HepG2 (cell line): ENCODE measurements around the gene OVCA2. TPM values are rescaled to one million over a fixed set of nuclear protein-coding genes. Genes with fewer than 3 reads are reported as not detected.

ENCODE experiments used
- ASH2L ChIP-seq: fragments of 300-600, 200-600 bp; sonication (generic); IDR thresholded peaks from 2 replicates; pipeline ENCODE4 v1.7.0; 2017; ENCODE audit warnings: low read depth, mild to moderate bottlenecking, moderate library complexity, mixed read lengths, low read length; ENCODE audit not compliant: insufficient read length
- CAMTA2 ChIP-seq: sonication (generic); formaldehyde crosslinking; IDR thresholded peaks from 2 replicates; pipeline ENCODE4 v1.4.0; 2020; ENCODE audit warnings: mild to moderate bottlenecking, missing genetic modification reagents, borderline replicate concordance
- HMG20A ChIP-seq: IDR thresholded peaks from 2 replicates; pipeline ENCODE4 v1.6.1; 2016; ENCODE audit warnings: borderline replicate concordance
- KLF12 ChIP-seq: sonication (generic); formaldehyde crosslinking; IDR thresholded peaks from 2 replicates; pipeline ENCODE4 v1.4.0; 2020; ENCODE audit warnings: missing genetic modification reagents, borderline replicate concordance
- KMT2B ChIP-seq: IDR thresholded peaks from 2 replicates; pipeline ENCODE4 v1.6.1; 2016; ENCODE audit warnings: missing genetic modification reagents, missing compliant biosample characterization
- MEIS2 ChIP-seq: sonication (generic); formaldehyde crosslinking; IDR thresholded peaks from 2 replicates; pipeline ENCODE4 v1.9.0; 2021; ENCODE audit warnings: mild to moderate bottlenecking, missing genetic modification reagents
- NPAS2 ChIP-seq: sonication (generic); formaldehyde crosslinking; IDR thresholded peaks from 2 replicates; pipeline ENCODE4 v1.8.0; 2022; ENCODE audit warnings: mild to moderate bottlenecking, missing genetic modification reagents, borderline replicate concordance
- RBFOX2 ChIP-seq: fragments of 200-400 bp; formaldehyde crosslinking; IDR thresholded peaks from 2 replicates; pipeline ENCODE4 v1.6.1; 2017; ENCODE audit warnings: low read depth, mild to moderate bottlenecking, low read length
- SKIL ChIP-seq: sonication (generic); formaldehyde crosslinking; IDR thresholded peaks from 2 replicates; pipeline ENCODE4 v1.8.0; 2022; ENCODE audit warnings: missing genetic modification reagents, mild to moderate bottlenecking, moderate library complexity, borderline replicate concordance
- SMC3 ChIP-seq: IDR thresholded peaks from 2 replicates; pipeline ENCODE4 v1.6.1; 2011; ENCODE audit warnings: low read length, improper control_type of control experiment
- YEATS4 ChIP-seq: sonication (generic); formaldehyde crosslinking; IDR thresholded peaks from 2 replicates; pipeline ENCODE4 v1.4.0; 2020; ENCODE audit warnings: missing genetic modification reagents, borderline replicate concordance
- ZBTB7B ChIP-seq: sonication (generic); formaldehyde crosslinking; IDR thresholded peaks from 2 replicates; pipeline ENCODE4 v1.4.0; 2020; ENCODE audit warnings: missing genetic modification reagents
- ZNF296 ChIP-seq: sonication (generic); formaldehyde crosslinking; conservative IDR thresholded peaks from 2 replicates; pipeline ENCODE4 v1.5.0; 2020; ENCODE audit warnings: mild to moderate bottlenecking, missing genetic modification reagents
- ZNF317 ChIP-seq: sonication (generic); formaldehyde crosslinking; IDR thresholded peaks from 2 replicates; pipeline ENCODE4 v1.5.0; 2020; ENCODE audit warnings: mild to moderate bottlenecking, missing genetic modification reagents
- ZNF34 ChIP-seq: sonication (generic); formaldehyde crosslinking; IDR thresholded peaks from 2 replicates; pipeline ENCODE4 v1.4.0; 2020; ENCODE audit warnings: mild to moderate bottlenecking, missing genetic modification reagents, borderline replicate concordance
- ZNF589 ChIP-seq: sonication (generic); formaldehyde crosslinking; conservative IDR thresholded peaks from 2 replicates; pipeline ENCODE4 v1.8.0; 2022; ENCODE audit warnings: mild to moderate bottlenecking, moderate library complexity, missing genetic modification reagents
- ZNF609 ChIP-seq: sonication (generic); formaldehyde crosslinking; IDR thresholded peaks from 2 replicates; pipeline ENCODE4 v1.4.0; 2020; ENCODE audit warnings: mild to moderate bottlenecking, missing genetic modification reagents, borderline replicate concordance
- ZNF75D ChIP-seq: sonication (generic); formaldehyde crosslinking; IDR thresholded peaks from 2 replicates; pipeline ENCODE4 v1.8.1; 2023; ENCODE audit warnings: missing genetic modification reagents, mild to moderate bottlenecking, borderline replicate concordance
- ZSCAN30 ChIP-seq: sonication (generic); formaldehyde crosslinking; IDR thresholded peaks from 2 replicates; pipeline ENCODE4 v1.5.0; 2020; ENCODE audit warnings: mild to moderate bottlenecking, missing genetic modification reagents
- polyA plus RNA-seq, 8 experiments: library from polyadenylated mRNA; depleted of rRNA in 3 of 8; stranded (reverse) in 7 of 8; unstranded in 1 of 8; fragments of >200 nt; fragmentation: Illumina TruSeq in 4 of 8; extraction: Trizol in 4 of 8; gene quantifications; 2 replicates each; pipeline versions ENCODE4 v1.2.1 to v1.2.3, GENCODE V29; 2011 to 2016; ENCODE audit warnings: low read depth in 4 of 8, missing spikeins in 1 of 8, mixed read lengths in 1 of 8; ENCODE audit not compliant: insufficient read depth in 1 of 8
- total RNA-seq, 5 experiments: library from RNA; depleted of rRNA; stranded (reverse); fragments of >200 nt; fragmentation: Illumina TruSeq; extraction: Trizol; gene quantifications; 2 replicates each; pipeline ENCODE4 v1.2.3, GENCODE V29; 2016; ENCODE audit warnings: low read depth in 1 of 5
- TF ChIP-seq, protein P1 (sequence below), 2 experiments: sonication (generic) in 1 of 2; formaldehyde crosslinking in 1 of 2; IDR thresholded peaks; 2 replicates each; pipeline versions ENCODE4 v1.5.1 to v1.6.1; 2011 to 2020; ENCODE audit warnings: borderline replicate concordance in 1 of 2, low read depth in 1 of 2, low read length in 1 of 2, mild to moderate bottlenecking in 1 of 2, missing genetic modification reagents in 1 of 2, moderate library complexity in 1 of 2

OVCA2 gene
- total and polyA plus RNA-seq, 2 of the 13 experiments (the other 11 are each of a cell fraction or from before 2014, with no cell fraction given): 23.7 to 28.2 TPM

DNA sequence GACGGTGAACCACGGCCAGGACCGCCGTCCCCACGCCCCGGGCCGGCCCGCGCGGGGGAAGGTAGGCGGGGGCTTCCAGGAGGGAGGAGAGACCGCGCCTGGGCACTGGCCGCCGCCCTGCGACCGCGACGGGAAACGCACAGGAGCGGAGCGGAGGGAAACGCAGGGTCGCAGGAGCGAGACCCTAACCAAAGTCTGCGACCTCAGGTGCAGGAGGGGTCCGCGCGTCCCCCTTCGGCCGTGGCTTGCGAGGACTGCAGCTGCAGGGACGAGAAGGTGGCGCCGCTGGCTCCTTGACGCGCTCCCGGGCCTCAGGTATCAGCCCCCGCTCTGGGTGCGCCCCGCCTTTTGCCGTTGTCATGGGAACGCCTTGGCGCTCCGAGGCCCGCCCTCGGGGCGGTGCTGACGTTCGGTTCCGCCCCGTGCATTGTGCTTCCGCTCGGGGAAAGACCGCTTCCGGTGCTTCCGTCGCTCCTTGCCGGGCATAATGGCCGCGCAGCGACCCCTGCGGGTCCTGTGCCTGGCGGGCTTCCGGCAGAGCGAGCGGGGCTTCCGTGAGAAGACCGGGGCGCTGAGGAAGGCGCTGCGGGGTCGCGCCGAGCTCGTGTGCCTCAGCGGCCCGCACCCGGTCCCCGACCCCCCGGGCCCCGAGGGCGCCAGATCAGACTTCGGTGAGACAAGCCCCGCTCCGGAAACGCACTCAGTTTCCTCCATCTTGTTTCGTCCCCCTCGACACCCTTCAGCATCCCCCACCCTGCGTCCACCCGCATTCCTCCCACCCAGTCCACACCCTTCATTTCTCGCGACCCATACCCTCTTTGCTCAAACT, at the start of gene OVCA2 (continued):
- TF ChIP-seq, protein P1, sequence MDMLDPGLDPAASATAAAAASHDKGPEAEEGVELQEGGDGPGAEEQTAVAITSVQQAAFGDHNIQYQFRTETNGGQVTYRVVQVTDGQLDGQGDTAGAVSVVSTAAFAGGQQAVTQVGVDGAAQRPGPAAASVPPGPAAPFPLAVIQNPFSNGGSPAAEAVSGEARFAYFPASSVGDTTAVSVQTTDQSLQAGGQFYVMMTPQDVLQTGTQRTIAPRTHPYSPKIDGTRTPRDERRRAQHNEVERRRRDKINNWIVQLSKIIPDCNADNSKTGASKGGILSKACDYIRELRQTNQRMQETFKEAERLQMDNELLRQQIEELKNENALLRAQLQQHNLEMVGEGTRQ (IDR thresholded peaks at IDR 0.05; ENCODE audit: low read depth, low read length): no peak
- TF ChIP-seq, protein P1 (CRISPR knock-in tag; IDR thresholded peaks at IDR 0.05; ENCODE audit: borderline replicate concordance): no peak
- TF ChIP-seq SMC3 (no peak), MEIS2 (CRISPR knock-in tag) (peak; percentile 52), HMG20A (CRISPR knock-in tag) (no peak; the same call in 1 of the 2 replicates), ZNF589 (CRISPR knock-in tag) (peak; percentile 78), ZNF75D (no peak), ZSCAN30 (CRISPR knock-in tag) (no peak), YEATS4 (no peak), RBFOX2 (peak; percentile 94), ZNF609 (CRISPR knock-in tag) (peak; percentile 42; the same call in 1 of the 2 replicates), SKIL (CRISPR knock-in tag) (no peak), ZNF34 (CRISPR knock-in tag) (0 out of 2 replicates have a peak, but pooled peaks have one; percentile 53), NPAS2 (no peak), ZNF317 (CRISPR knock-in tag) (no peak), CAMTA2 (CRISPR knock-in tag) (no peak), ZNF296 (no peak), ASH2L (peak; percentile 56), KLF12 (CRISPR knock-in tag) (peak; percentile 67; the same call in 1 of the 2 replicates), ZBTB7B (peak; percentile 96), KMT2B (peak; percentile 85)
